Measurements from ENCODE around the gene KLHL6.
"Not testable (repeated sequence)": the region's sequence is repeated elsewhere in the genome, so short reads cannot be mapped to it uniquely, and the experiment has no call there.

KLHL6 gene

GRCh38 chr3:183484431-183485075 lies 71.0 kb downstream of the KLHL6 start:
- DNase-seq: peak; percentile 42 to 63 (median 58)

GRCh38 chr3:183481582-183481981 lies 73.9 kb downstream of the KLHL6 start:
- no peak for DNase-seq

GRCh38 chr3:183478501-183478900 lies 77.0 kb downstream of the KLHL6 start:
- DNase-seq: no peak

- no peak for DNase-seq
These were observed 77.6 kb downstream of the KLHL6 start for GRCh38 chr3:183477801-183478456.

- DNase-seq: not testable (repeated sequence)
These were observed 79.7 kb downstream of the KLHL6 start for GRCh38 chr3:183475764-183476162.

- no peak for DNase-seq
These were observed 80.3 kb downstream of the KLHL6 start for GRCh38 chr3:183475016-183475763.

GRCh38 chr3:183473969-183474368 lies 81.5 kb downstream of the KLHL6 start:
- peak in 1 of 4 experiments; percentile 26 for DNase-seq

- no peak for DNase-seq
These were observed 83.4 kb downstream of the KLHL6 start for GRCh38 chr3:183472155-183472554.

GRCh38 chr3:183468424-183468823 lies 87.1 kb downstream of the KLHL6 start:
- peak in 1 of 4 experiments; percentile 42 for DNase-seq

GRCh38 chr3:183466575-183466974 lies 88.9 kb downstream of the KLHL6 start:
- DNase-seq: no peak

- not testable (repeated sequence) for DNase-seq
These were observed 89.8 kb downstream of the KLHL6 start for GRCh38 chr3:183465710-183466109.

- no peak for DNase-seq
These were observed 91.0 kb downstream of the KLHL6 start for GRCh38 chr3:183464480-183464879.

GRCh38 chr3:183460081-183461055 lies 95.1 kb downstream of the KLHL6 start:
- peak in 1 of 4 experiments; percentile 25 for DNase-seq

- DNase-seq: no peak
These were observed 100.4 kb downstream of the KLHL6 start for GRCh38 chr3:183455089-183455488.

GRCh38 chr3:183454064-183454463 lies 101.4 kb downstream of the KLHL6 start:
- DNase-seq: no peak

GRCh38 chr3:183449791-183450190 lies 105.7 kb downstream of the KLHL6 start:
- no peak for DNase-seq

- DNase-seq: peak in 3 of 4 experiments; percentile 29 to 44 (median 37)
These were observed 106.1 kb downstream of the KLHL6 start for GRCh38 chr3:183449391-183449790.

- no peak for DNase-seq
These were observed 107.0 kb downstream of the KLHL6 start for GRCh38 chr3:183448369-183449128.

- DNase-seq: peak; percentile 87 to 92 (median 90)
These were observed 108.1 kb downstream of the KLHL6 start for GRCh38 chr3:183447206-183448001.

GRCh38 chr3:183446838-183447205 lies 108.7 kb downstream of the KLHL6 start:
- DNase-seq: no peak

- DNase-seq: no peak
These were observed 110.8 kb downstream of the KLHL6 start for GRCh38 chr3:183444748-183445147.

Measured in suppressor macrophage (primary cell).